MCF 10A (cell line): Measurements from ENCODE around the gene CNN2. TPM values are rescaled to one million over a fixed set of nuclear protein-coding genes. Genes with fewer than 3 reads are reported as not detected.

Source experiments
- BruUV-seq: library from RNA; stranded (reverse); fragments of 400-500 nt; replicated peaks from 2 replicates; lab custom pipeline; 2021; lab: Mats Ljungman, UMichigan
- CTCF ChIA-PET: fragments of 300-600 bp; sonication (Branson Sonifier 250); formaldehyde crosslinking; extraction: SDS; loops from one replicate; lab custom pipeline; 2021; ENCODE audit warnings: antibody characterized with exemption, inconsistent platforms; lab: Yijun Ruan, JAX
- POLR2A ChIA-PET: fragments of 300-600, 350-650 bp; sonication (Branson Sonifier 250); formaldehyde crosslinking; extraction: SDS; loops from one replicate; lab custom pipeline; 2020; ENCODE audit warnings: antibody characterized with exemption, inconsistent platforms; lab: Yijun Ruan, JAX
- DNase-seq: peaks from one replicate; pipeline ENCODE4 v3.0.0-alpha.2; 2018; ENCODE audit not compliant: unreplicated experiment
- H3K27ac Mint-ChIP-seq: one replicate; pipeline ENCODE4 v1.8.0; 2022; ENCODE audit warnings: mild to moderate bottlenecking, low read depth, mixed read lengths; ENCODE audit not compliant: unreplicated experiment
- H3K27me3 Mint-ChIP-seq: one replicate; pipeline ENCODE4 v1.8.0; 2022; ENCODE audit warnings: mixed read lengths; ENCODE audit not compliant: insufficient read depth, unreplicated experiment
- H3K36me3 Mint-ChIP-seq: one replicate; pipeline ENCODE4 v1.8.0; 2022; ENCODE audit warnings: mild to moderate bottlenecking, moderate library complexity, mixed read lengths; ENCODE audit not compliant: insufficient read depth, unreplicated experiment
- H3K4me1 Mint-ChIP-seq: one replicate; pipeline ENCODE4 v1.8.0; 2022; ENCODE audit warnings: mixed read lengths; ENCODE audit not compliant: insufficient read depth, unreplicated experiment
- H3K4me3 Mint-ChIP-seq: one replicate; pipeline ENCODE4 v1.8.0; 2022; ENCODE audit warnings: mild to moderate bottlenecking, moderate library complexity, mixed read lengths; ENCODE audit not compliant: unreplicated experiment
- H3K9me3 Mint-ChIP-seq: one replicate; pipeline ENCODE4 v1.8.0; 2022; ENCODE audit warnings: mixed read lengths; ENCODE audit not compliant: unreplicated experiment
- intact Hi-C: fragments of 100-400 bp; cut with micrococcal nuclease; formaldehyde crosslinking; loops from 2 replicates; pipeline ENCODE4 v1.14.1; 2022
- total RNA-seq: library from RNA; stranded (reverse); gene quantifications from 2 replicates; pipeline ENCODE4 v1.2.3, GENCODE V29; 2022
- TF ChIP-seq, protein P1 (sequence below): fragments of 200-600 bp; IDR thresholded peaks from one replicate; pipeline ENCODE4 v1.8.0; 2022; ENCODE audit warnings: antibody characterized with exemption, mild to moderate bottlenecking; ENCODE audit not compliant: unreplicated experiment

CNN2 gene
- total RNA-seq, 1 experiment from 2014 or later: 166 TPM

DNA sequence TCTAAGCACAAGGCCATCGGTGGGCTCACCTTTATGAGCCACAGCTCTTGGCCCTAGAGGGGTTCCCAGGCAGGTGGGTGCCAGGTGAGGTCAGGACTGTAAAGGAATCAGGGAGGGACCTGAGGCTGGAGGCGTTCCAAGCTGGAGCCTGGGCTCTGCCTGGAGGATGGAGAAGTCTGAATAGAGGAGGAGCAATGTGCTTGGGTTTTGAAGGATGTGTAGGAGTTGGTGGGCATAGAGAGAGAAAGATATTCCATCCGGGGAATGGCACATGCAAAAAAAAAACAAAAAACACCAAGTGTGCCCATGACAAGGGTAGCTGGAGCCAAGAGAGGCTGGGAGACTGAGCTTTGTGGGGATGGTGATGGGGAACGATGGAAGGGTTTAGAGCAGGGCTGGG, 23.8 kb upstream of the CNN2 start:
- Mint-ChIP-seq H3K4me3 (no peak overlapping the region), H3K36me3 (no peaks in the 10 kb centered on the region), H3K4me1 (no peaks in the 10 kb centered on the region), H3K27me3 (peaks cover 17% of the 10 kb centered on the region), H3K9me3 (no peaks in the 10 kb centered on the region), H3K27ac (no peak overlapping the region)
- ChIA-PET POLR2A (interaction anchor here (0.5 kb wide), 1 partner anchor 904 kb away, joined by 3 read pairs; no protein-coding TSS in a partner anchor), CTCF (interaction anchor here (0.6 to 0.7 kb wide), 2 partner anchors 95 to 241 kb away, joined by 4 to 6 read pairs; no protein-coding TSS in a partner anchor)
- BruUV-seq: no TSS peak
- no peak for DNase-seq
- intact Hi-C loops: no loop called here
- TF ChIP-seq, protein P1, sequence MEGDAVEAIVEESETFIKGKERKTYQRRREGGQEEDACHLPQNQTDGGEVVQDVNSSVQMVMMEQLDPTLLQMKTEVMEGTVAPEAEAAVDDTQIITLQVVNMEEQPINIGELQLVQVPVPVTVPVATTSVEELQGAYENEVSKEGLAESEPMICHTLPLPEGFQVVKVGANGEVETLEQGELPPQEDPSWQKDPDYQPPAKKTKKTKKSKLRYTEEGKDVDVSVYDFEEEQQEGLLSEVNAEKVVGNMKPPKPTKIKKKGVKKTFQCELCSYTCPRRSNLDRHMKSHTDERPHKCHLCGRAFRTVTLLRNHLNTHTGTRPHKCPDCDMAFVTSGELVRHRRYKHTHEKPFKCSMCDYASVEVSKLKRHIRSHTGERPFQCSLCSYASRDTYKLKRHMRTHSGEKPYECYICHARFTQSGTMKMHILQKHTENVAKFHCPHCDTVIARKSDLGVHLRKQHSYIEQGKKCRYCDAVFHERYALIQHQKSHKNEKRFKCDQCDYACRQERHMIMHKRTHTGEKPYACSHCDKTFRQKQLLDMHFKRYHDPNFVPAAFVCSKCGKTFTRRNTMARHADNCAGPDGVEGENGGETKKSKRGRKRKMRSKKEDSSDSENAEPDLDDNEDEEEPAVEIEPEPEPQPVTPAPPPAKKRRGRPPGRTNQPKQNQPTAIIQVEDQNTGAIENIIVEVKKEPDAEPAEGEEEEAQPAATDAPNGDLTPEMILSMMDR: no peak

DNA sequence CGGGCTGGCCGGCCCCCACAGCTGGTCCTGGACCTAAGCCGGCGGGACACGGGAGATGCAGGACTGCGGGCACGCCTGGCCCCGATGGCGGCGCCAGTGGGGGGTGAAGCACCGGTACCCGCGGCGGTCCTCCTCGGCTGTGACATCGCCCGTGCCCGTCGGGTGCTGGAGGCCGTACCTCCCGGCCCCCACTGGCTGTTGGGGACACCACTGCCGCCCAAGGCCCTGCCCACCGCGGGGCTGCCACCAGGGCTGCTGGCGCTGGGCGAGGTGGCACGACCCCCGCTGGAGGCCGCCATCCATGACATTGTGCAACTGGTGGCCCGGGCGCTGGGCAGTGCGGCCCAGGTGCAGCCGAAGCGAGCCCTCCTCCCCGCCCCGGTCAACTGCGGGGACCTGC, 23.1 kb upstream of the CNN2 start:
- no TSS peak for BruUV-seq
- DNase-seq: no peak
- POLR2A ChIA-PET: interaction anchor here (0.6 kb wide), 1 partner anchor 155 kb away, joined by 3 read pairs; no protein-coding TSS in a partner anchor

DNA sequence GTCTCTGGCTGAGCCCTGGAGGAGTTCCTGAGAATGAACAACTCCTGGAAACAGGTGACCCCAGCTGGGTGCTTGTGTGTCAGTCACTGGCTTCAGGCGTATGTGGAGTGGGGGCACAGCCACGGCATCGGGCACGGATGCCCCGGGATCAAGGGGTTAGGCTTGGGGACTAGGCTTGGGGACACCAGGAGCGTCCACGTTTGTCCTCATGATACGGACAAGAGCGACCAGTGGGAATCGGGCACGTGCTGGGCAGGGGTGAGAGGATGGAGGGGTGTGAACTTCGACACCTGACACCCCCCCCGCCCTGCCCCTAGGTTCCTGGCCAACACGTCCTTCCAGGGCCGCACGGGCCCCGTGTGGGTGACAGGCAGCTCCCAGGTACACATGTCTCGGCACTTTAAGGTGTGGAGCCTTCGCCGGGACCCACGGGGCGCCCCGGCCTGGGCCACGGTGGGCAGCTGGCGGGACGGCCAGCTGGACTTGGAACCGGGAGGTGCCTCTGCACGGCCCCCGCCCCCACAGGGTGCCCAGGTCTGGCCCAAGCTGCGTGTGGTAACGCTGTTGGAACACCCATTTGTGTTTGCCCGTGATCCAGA, 22.1 kb upstream of the CNN2 start:
- no peak overlapping the region for H3K27ac Mint-ChIP-seq
- no peaks in the 10 kb centered on the region for H3K9me3 Mint-ChIP-seq
- intact Hi-C loops: no loop called here
- TF ChIP-seq, protein P1: no peak
- peaks cover 3% of the 10 kb centered on the region for H3K27me3 Mint-ChIP-seq
- CTCF ChIA-PET: interaction anchor here (1.0 kb wide), 1 partner anchor 8 kb away, joined by 5 read pairs; no protein-coding TSS in a partner anchor
- no TSS peak for BruUV-seq
- no peaks in the 10 kb centered on the region for H3K4me1 Mint-ChIP-seq
- H3K36me3 Mint-ChIP-seq: no peaks in the 10 kb centered on the region
- DNase-seq: no peak
- no peak overlapping the region for H3K4me3 Mint-ChIP-seq
- POLR2A ChIA-PET: interaction anchor here (1.3 to 2.0 kb wide), 2 partner anchors 8 to 13 kb away, joined by 5 to 8 read pairs; no protein-coding TSS in a partner anchor

More for the DNA sequence above, 23.1 kb upstream of the CNN2 start:
- peaks cover 13% of the 10 kb centered on the region for H3K27me3 Mint-ChIP-seq
- no peaks in the 10 kb centered on the region for H3K9me3 Mint-ChIP-seq
- TF ChIP-seq, protein P1: no peak
- no peaks in the 10 kb centered on the region for H3K36me3 Mint-ChIP-seq
- no peak overlapping the region for H3K4me3 Mint-ChIP-seq
- intact Hi-C loops: no loop called here
- H3K27ac Mint-ChIP-seq: no peak overlapping the region
- CTCF ChIA-PET: interaction anchor here (0.7 to 1.0 kb wide), 2 partner anchors 9 to 241 kb away, joined by 4 to 5 read pairs; no protein-coding TSS in a partner anchor
- no peaks in the 10 kb centered on the region for H3K4me1 Mint-ChIP-seq

DNA sequence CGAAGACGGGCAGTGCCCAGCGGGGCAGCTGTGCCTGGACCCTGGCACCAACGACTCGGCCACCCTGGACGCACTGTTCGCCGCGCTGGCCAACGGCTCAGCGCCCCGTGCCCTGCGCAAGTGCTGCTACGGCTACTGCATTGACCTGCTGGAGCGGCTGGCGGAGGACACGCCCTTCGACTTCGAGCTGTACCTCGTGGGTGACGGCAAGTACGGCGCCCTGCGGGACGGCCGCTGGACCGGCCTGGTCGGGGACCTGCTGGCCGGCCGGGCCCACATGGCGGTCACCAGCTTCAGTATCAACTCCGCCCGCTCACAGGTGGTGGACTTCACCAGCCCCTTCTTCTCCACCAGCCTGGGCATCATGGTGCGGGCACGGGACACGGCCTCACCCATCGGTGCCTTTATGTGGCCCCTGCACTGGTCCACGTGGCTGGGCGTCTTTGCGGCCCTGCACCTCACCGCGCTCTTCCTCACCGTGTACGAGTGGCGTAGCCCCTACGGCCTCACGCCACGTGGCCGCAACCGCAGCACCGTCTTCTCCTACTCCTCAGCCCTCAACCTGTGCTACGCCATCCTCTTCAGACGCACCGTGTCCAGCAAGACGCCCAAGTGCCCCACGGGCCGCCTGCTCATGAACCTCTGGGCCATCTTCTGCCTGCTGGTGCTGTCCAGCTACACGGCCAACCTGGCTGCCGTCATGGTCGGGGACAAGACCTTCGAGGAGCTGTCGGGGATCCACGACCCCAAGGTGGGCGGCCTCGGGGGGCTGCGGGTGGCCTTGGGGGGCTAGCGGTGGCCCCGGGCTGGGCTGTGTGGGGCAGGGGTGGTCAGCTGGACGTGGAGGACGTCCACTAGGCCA, 21.4 kb upstream of the CNN2 start:
- no peak overlapping the region for H3K27ac Mint-ChIP-seq
- H3K27me3 Mint-ChIP-seq: no peaks in the 10 kb centered on the region
- H3K9me3 Mint-ChIP-seq: no peaks in the 10 kb centered on the region
- CTCF ChIA-PET: no interaction called here
- POLR2A ChIA-PET: interaction anchor here (1.3 to 2.0 kb wide), 2 partner anchors 9 to 12 kb away, joined by 5 to 8 read pairs; no protein-coding TSS in a partner anchor
- H3K4me1 Mint-ChIP-seq: no peaks in the 10 kb centered on the region
- intact Hi-C loops: no loop called here
- peaks cover 5% of the 10 kb centered on the region for H3K36me3 Mint-ChIP-seq
- DNase-seq: no peak
- H3K4me3 Mint-ChIP-seq: no peak overlapping the region
- BruUV-seq: no TSS peak
- TF ChIP-seq, protein P1: no peak
